Measurements from ENCODE around the gene EGFR.

The EGFR gene

DNA sequence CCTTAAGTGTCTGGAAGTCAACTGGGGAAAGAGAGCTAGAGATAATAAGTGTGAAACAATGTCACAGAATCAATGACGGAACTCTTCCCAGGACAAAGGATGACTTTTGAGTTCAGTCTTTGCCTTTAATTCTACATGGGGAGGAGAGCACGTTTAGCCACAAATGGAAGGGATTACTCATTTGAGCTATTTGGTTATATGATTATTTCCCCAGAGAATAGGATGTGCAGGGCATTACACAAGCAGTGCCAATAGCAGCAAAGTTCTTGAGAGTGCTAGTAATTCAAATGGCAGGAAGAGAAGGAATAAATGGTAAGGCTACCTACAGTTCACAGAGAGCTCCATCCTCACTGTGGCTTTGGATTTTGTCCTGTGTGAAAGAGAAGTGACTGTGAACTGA lies 6.0 kb downstream of the EGFR start:
- Histone ChIP-seq H4K20me1 (ENCODE audit: insufficient read depth, low read length) (no peaks in the 10 kb centered on the region), H3K9me3 (ENCODE audit: insufficient read depth, low read length, severe bottlenecking) (no peaks in the 10 kb centered on the region), H3K4me3 (ENCODE audit: low read depth in 1 of 2, low read length in 2 of 2) (no peak overlapping the region), H3K4me1 (ENCODE audit: insufficient read depth, low read length) (no peaks in the 10 kb centered on the region), H3K79me2 (ENCODE audit: insufficient read depth, low read length) (no peaks in the 10 kb centered on the region), H3K27me3 (ENCODE audit: insufficient read depth, low read length, poor library complexity) (no peaks in the 10 kb centered on the region), H3K9ac (ENCODE audit: low read depth, low read length) (no peak overlapping the region), H2AFZ (ENCODE audit: low read depth, low read length) (no peak overlapping the region), H3K36me3 (ENCODE audit: insufficient read depth, low read length) (no peaks in the 10 kb centered on the region), H3K27ac (ENCODE audit: low read length) (no peak overlapping the region), H3K4me2 (ENCODE audit: insufficient read depth, low read length) (no peak overlapping the region)
- TF ChIP-seq EZH2 (IDR thresholded peaks at IDR 0.05; ENCODE audit: borderline replicate concordance, low read depth, low read length, severe bottlenecking) (no peak), CTCF (IDR thresholded peaks at IDR 0.05; ENCODE audit: borderline replicate concordance, extremely low read depth, low read length, poor library complexity, severe bottlenecking) (no peak)
- no peak for DNase-seq
- ATAC-seq (ENCODE audit: insufficient read depth, low read depth): no peak

DNA sequence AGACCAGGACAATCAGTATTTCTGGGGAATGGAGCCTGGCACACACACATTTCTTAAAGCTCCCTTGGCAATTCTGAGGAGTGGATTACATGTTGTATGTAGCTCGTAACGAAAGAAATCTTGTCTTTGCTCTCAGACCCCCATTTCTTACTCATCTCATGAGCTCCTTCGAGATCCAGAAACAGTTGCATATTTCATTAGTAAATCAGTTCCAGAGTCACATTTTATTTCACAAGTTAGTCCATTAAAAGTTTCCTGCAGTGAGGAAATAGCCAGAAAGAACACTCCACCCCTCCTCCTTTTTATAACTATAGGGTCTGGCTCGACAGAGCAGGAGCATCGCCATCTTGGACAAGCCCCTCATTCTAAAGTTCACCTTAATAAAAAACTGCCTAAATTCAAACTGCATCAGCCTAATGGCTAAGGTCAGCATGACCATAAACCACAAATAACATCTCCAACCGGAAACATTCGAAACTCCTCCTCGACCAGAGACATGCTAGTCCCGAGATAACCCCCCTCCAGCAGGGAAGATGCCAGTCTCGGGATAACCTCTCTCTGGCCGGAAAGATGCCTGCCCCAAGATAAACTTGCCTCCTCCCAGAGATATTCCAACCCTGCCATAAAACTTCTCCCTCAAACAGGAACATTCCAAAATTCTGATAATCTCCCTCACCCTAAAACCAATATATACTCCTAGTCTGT lies 7.4 kb downstream of the EGFR start:
- TF ChIP-seq CTCF (IDR thresholded peaks at IDR 0.05; ENCODE audit: borderline replicate concordance, extremely low read depth, low read length, poor library complexity, severe bottlenecking): no peak
- no peak for TF ChIP-seq EZH2 (IDR thresholded peaks at IDR 0.05; ENCODE audit: borderline replicate concordance, low read depth, low read length, severe bottlenecking)
- H2AFZ ChIP-seq (ENCODE audit: low read depth, low read length): no peak overlapping the region
- ATAC-seq (ENCODE audit: insufficient read depth, low read depth) (no peak), DNase-seq (no peak)
- H3K4me1 ChIP-seq (ENCODE audit: insufficient read depth, low read length): no peaks in the 10 kb centered on the region
- H3K36me3 ChIP-seq (ENCODE audit: insufficient read depth, low read length): no peaks in the 10 kb centered on the region
- no peak overlapping the region for H3K27ac ChIP-seq (ENCODE audit: low read length)
- no peak overlapping the region for H3K9ac ChIP-seq (ENCODE audit: low read depth, low read length)
- H4K20me1 ChIP-seq (ENCODE audit: insufficient read depth, low read length): no peaks in the 10 kb centered on the region
- no peaks in the 10 kb centered on the region for H3K27me3 ChIP-seq (ENCODE audit: insufficient read depth, low read length, poor library complexity)
- H3K4me2 ChIP-seq (ENCODE audit: insufficient read depth, low read length): no peak overlapping the region
- no peaks in the 10 kb centered on the region for H3K9me3 ChIP-seq (ENCODE audit: insufficient read depth, low read length, severe bottlenecking)
- no peak overlapping the region for H3K4me3 ChIP-seq (ENCODE audit: low read depth in 1 of 2, low read length in 2 of 2)
- H3K79me2 ChIP-seq (ENCODE audit: insufficient read depth, low read length): no peaks in the 10 kb centered on the region

DNA sequence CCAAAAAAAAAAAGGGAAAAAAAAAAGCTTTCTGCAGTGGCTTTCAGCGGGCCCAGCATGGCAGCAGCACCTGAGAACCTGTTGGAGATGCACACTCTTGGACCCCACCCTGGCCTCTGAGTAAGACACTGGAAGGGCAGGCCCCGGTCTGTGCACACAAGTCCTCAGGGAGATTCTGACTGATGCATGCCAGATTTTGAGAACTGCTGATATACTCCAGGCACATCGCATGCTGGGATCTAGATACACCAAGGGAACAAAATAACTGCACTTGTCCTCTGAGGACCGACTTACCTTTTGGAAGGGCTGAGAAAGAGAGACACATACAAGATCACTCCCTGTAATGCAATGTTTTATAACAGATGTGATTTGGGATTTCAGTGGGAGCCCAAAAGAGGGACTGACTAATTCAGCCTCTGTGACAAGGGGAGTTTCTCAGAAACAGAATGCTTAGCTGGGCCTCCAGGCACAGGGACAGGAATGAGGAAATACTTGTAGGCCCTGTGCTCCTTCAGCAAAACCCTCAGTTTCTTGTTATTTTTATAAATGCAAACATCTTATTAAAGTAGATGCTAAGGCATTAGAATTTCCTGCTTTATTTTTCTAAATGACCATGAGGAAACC lies 8.2 kb downstream of the EGFR start:
- no peaks in the 10 kb centered on the region for H4K20me1 ChIP-seq (ENCODE audit: insufficient read depth, low read length)
- peaks cover under 1% of the 10 kb centered on the region for H3K27me3 ChIP-seq (ENCODE audit: insufficient read depth, low read length, poor library complexity)
- no peak overlapping the region for H3K9ac ChIP-seq (ENCODE audit: low read depth, low read length)
- H3K36me3 ChIP-seq (ENCODE audit: insufficient read depth, low read length): no peaks in the 10 kb centered on the region
- no peak overlapping the region for H3K4me3 ChIP-seq (ENCODE audit: low read depth in 1 of 2, low read length in 2 of 2)
- no peak overlapping the region for H3K27ac ChIP-seq (ENCODE audit: low read length)
- H3K9me3 ChIP-seq (ENCODE audit: insufficient read depth, low read length, severe bottlenecking): no peaks in the 10 kb centered on the region
- H2AFZ ChIP-seq (ENCODE audit: low read depth, low read length): no peak overlapping the region
- no peaks in the 10 kb centered on the region for H3K4me1 ChIP-seq (ENCODE audit: insufficient read depth, low read length)
- TF ChIP-seq CTCF (IDR thresholded peaks at IDR 0.05; ENCODE audit: borderline replicate concordance, extremely low read depth, low read length, poor library complexity, severe bottlenecking) (no peak), EZH2 (IDR thresholded peaks at IDR 0.05; ENCODE audit: borderline replicate concordance, low read depth, low read length, severe bottlenecking) (no peak)
- ATAC-seq (ENCODE audit: insufficient read depth, low read depth): no peak
- H3K79me2 ChIP-seq (ENCODE audit: insufficient read depth, low read length): no peaks in the 10 kb centered on the region
- H3K4me2 ChIP-seq (ENCODE audit: insufficient read depth, low read length): no peak overlapping the region
- DNase-seq: no peak
